A549 (cell line): ENCODE data around the gene MYRIP. TPM values are rescaled to one million over a fixed set of nuclear protein-coding genes. Genes with fewer than 3 reads are reported as not detected.
A peak's percentile ranks its signal among the peaks of the same experiment; 100 is the strongest.

Experiments
- CBX8 ChIP-seq: fragments of 200-600 bp; sonication (generic); IDR thresholded peaks from 2 replicates; pipeline ENCODE4 v1.6.1; 2016
- GATA3 ChIP-seq: IDR thresholded peaks from 2 replicates; pipeline ENCODE4 v1.6.1; 2012; ENCODE audit warnings: borderline replicate concordance
- JUN ChIP-seq, 2 experiments: fragments of >200 bp; sonication (Bioruptor Twin); formaldehyde crosslinking; IDR thresholded peaks; 2 replicates in 1 of 2; 3 replicates in 1 of 2; pipeline ENCODE4 v1.6.1; 2016 to 2017
- MYC ChIP-seq: IDR thresholded peaks from 2 replicates; pipeline ENCODE4 v1.6.1; 2012; ENCODE audit warnings: mild to moderate bottlenecking, inconsistent platforms, low read length, improper control_type of control experiment, borderline replicate concordance
- NR3C1 ChIP-seq: fragments of >200 bp; sonication (Bioruptor Twin); formaldehyde crosslinking; IDR thresholded peaks from 3 replicates; pipeline ENCODE4 v1.6.1; 2017
- TP53 ChIP-seq: fragments of 250-450 bp; sonication (Bioruptor Pico); IDR thresholded peaks from 2 replicates; pipeline ENCODE4 v1.5.0; 2021; ENCODE audit warnings: mild to moderate bottlenecking, moderate library complexity
- polyA plus RNA-seq, 4 experiments: library from polyadenylated mRNA; depleted of rRNA in 3 of 4; stranded (reverse); fragments of >200 nt; fragmentation: RNase III in 1 of 4; extraction: RNeasy Plus Mini Kit Qiagen cat#74134 plus additional on column Dnase treatment in 1 of 4; gene quantifications; 2 replicates in 3 of 4; 3 replicates in 1 of 4; pipeline ENCODE4 v1.2.3, GENCODE V29; 2011 to 2017
- small RNA-seq, 6 experiments: library from RNA; depleted of rRNA; stranded (forward); fragments of <200 nt; gene quantifications; one replicate each; pipeline ENCODE3, GENCODE V24; 2012
- TF ChIP-seq, protein P1 (sequence below): fragments of 200-600 bp; sonication (generic); IDR thresholded peaks from 2 replicates; pipeline ENCODE4 v1.6.1; 2016; ENCODE audit warnings: antibody characterized with exemption, mild to moderate bottlenecking, moderate library complexity
- TF ChIP-seq, protein P2 (sequence below): fragments of 250-450 bp; sonication (Bioruptor Pico); IDR thresholded peaks from 2 replicates; pipeline ENCODE4 v1.5.0; 2020; ENCODE audit warnings: low read depth, mild to moderate bottlenecking, moderate library complexity
- TF ChIP-seq, protein P3 (sequence below): IDR thresholded peaks from 2 replicates; pipeline ENCODE4 v1.6.1; 2012

The MYRIP gene
- polyA plus RNA-seq, 2 of the 4 experiments (the other 2 are of a cell fraction): not detected

DNA sequence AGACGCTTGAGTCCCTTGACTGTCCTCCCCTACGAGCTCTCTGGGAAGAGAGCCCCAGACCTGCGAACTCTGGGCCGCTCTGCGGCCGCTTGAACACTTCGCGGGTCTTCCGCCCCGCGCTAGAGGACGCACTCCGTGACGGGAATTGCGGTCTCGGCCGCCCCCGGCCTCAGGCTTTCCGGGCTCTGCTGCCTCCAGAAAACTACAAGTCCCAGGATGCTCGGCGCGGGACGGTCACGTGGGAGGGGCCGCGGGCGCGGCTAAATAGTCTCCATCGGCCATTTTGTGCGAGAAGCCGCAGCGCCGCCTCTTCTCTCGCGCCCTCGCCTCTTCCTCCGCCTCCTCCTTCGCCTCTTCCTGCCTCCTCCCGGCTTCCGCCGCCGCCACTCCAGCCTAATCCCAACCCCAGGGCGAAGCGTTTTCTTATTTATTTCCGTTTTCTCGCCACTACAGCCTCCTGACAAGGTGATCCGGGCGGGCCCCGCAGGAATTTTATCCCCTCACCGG is 500.1 kb downstream of the MYRIP start, which contains the start of gene EIF1B (continued):
- TF ChIP-seq, protein P1, sequence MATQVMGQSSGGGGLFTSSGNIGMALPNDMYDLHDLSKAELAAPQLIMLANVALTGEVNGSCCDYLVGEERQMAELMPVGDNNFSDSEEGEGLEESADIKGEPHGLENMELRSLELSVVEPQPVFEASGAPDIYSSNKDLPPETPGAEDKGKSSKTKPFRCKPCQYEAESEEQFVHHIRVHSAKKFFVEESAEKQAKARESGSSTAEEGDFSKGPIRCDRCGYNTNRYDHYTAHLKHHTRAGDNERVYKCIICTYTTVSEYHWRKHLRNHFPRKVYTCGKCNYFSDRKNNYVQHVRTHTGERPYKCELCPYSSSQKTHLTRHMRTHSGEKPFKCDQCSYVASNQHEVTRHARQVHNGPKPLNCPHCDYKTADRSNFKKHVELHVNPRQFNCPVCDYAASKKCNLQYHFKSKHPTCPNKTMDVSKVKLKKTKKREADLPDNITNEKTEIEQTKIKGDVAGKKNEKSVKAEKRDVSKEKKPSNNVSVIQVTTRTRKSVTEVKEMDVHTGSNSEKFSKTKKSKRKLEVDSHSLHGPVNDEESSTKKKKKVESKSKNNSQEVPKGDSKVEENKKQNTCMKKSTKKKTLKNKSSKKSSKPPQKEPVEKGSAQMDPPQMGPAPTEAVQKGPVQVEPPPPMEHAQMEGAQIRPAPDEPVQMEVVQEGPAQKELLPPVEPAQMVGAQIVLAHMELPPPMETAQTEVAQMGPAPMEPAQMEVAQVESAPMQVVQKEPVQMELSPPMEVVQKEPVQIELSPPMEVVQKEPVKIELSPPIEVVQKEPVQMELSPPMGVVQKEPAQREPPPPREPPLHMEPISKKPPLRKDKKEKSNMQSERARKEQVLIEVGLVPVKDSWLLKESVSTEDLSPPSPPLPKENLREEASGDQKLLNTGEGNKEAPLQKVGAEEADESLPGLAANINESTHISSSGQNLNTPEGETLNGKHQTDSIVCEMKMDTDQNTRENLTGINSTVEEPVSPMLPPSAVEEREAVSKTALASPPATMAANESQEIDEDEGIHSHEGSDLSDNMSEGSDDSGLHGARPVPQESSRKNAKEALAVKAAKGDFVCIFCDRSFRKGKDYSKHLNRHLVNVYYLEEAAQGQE: no peak
- TF ChIP-seq JUN (IDR thresholded peaks at IDR 0.05) (peak; percentile 32 to 64; a peak in 4 of 5 replicates), CBX8 (no peak), GATA3 (no peak), TP53 (CRISPR knock-in tag) (no peak), MYC (no peak), NR3C1 (no peak)
- TF ChIP-seq, protein P2, sequence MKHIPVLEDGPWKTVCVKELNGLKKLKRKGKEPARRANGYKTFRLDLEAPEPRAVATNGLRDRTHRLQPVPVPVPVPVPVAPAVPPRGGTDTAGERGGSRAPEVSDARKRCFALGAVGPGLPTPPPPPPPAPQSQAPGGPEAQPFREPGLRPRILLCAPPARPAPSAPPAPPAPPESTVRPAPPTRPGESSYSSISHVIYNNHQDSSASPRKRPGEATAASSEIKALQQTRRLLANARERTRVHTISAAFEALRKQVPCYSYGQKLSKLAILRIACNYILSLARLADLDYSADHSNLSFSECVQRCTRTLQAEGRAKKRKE: no peak
- TF ChIP-seq, protein P3, sequence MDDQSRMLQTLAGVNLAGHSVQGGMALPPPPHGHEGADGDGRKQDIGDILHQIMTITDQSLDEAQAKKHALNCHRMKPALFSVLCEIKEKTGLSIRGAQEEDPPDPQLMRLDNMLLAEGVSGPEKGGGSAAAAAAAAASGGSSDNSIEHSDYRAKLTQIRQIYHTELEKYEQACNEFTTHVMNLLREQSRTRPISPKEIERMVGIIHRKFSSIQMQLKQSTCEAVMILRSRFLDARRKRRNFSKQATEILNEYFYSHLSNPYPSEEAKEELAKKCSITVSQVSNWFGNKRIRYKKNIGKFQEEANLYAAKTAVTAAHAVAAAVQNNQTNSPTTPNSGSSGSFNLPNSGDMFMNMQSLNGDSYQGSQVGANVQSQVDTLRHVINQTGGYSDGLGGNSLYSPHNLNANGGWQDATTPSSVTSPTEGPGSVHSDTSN: no peak

Small RNA genes within 50 kb of the gene (small RNA-seq; reads per million reads assigned to genes)
- gene RF00264: 0 reads per million in 6 experiments
- gene RN7SL411P: 0 to 0.26 (median 0) reads per million in 6 experiments
- gene RNU4-56P: 0 reads per million in 6 experiments
